ENCODE results near the gene NEDD4L.

DNA sequence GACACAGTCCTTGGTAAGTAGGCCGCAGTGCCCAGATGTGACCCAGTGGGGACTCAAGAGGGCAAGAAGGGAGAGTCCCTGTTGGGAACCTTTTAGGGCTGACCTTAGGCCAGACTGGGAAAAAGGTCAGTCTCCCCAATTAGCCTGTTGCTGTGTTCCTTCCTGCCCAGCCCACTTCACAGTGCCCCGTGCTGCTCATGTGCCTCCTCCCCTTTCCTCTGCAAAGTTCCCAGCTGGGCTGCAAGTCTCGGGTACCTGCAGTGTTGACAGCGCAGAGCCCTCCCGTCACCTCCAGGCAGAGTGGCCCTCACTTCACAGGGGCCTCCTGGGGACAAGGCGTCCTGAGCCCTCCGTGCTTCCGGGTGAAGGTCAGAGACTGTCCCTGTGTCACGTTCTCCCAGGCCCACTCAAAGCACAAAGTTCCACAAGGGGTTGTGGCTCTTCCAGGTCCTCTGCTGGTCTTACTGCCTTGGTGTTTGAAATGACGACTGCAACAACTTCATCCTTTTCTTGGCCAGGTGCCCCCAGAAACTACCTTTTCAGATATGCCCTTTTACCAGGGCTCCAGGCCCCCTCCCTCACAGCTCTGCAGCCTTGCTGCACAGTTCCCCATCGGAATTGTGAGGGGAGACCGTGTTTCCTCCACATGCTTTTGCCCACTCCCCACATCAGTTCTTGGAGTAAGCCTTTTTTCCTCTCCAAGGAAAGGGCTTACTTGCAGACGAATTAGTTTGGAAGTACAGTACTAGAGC, 359.1 kb downstream of the NEDD4L start:
- TF ChIP-seq, protein P1, sequence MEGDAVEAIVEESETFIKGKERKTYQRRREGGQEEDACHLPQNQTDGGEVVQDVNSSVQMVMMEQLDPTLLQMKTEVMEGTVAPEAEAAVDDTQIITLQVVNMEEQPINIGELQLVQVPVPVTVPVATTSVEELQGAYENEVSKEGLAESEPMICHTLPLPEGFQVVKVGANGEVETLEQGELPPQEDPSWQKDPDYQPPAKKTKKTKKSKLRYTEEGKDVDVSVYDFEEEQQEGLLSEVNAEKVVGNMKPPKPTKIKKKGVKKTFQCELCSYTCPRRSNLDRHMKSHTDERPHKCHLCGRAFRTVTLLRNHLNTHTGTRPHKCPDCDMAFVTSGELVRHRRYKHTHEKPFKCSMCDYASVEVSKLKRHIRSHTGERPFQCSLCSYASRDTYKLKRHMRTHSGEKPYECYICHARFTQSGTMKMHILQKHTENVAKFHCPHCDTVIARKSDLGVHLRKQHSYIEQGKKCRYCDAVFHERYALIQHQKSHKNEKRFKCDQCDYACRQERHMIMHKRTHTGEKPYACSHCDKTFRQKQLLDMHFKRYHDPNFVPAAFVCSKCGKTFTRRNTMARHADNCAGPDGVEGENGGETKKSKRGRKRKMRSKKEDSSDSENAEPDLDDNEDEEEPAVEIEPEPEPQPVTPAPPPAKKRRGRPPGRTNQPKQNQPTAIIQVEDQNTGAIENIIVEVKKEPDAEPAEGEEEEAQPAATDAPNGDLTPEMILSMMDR (optimal IDR thresholded peaks at IDR 0.05 in 1 of 3, IDR thresholded peaks at IDR 0.05 in 1 of 3, conservative IDR thresholded peaks at IDR 0.05 in 1 of 3; ENCODE audit: extremely low read depth in 1 of 3, insufficient read depth in 2 of 3, low read length in 3 of 3), result no peak
- TF ChIP-seq EZH2 (IDR thresholded peaks at IDR 0.05; ENCODE audit: low read length), result no peak

Data from keratinocyte (primary cell).